Upper lobe of left lung (tissue), 4 donors: ENCODE results near the gene C12orf56.

ENCODE experiments used
- EP300 ChIP-seq, 4 donors: sonication (generic); formaldehyde crosslinking; IDR thresholded peaks; one replicate each; pipeline ENCODE4 v1.5.1; 2017; ENCODE audit warnings: antibody characterized with exemption in 4 of 4, control low read depth in 2 of 4
- POLR2AphosphoS5 ChIP-seq, 2 donors: sonication (generic); formaldehyde crosslinking; IDR thresholded peaks; one replicate each; pipeline ENCODE4 v1.5.1; 2017; ENCODE audit warnings: antibody characterized with exemption in 2 of 2
- TF ChIP-seq, protein P1 (sequence below), 6 experiments: fragments of 450-650 bp in 4 of 6; fragments of 200-600 bp in 2 of 6; sonication (generic) in 2 of 6; IDR thresholded peaks; one replicate each; pipeline ENCODE4 v1.5.1; 2016 to 2019; ENCODE audit warnings: antibody characterized with exemption in 6 of 6

DNA sequence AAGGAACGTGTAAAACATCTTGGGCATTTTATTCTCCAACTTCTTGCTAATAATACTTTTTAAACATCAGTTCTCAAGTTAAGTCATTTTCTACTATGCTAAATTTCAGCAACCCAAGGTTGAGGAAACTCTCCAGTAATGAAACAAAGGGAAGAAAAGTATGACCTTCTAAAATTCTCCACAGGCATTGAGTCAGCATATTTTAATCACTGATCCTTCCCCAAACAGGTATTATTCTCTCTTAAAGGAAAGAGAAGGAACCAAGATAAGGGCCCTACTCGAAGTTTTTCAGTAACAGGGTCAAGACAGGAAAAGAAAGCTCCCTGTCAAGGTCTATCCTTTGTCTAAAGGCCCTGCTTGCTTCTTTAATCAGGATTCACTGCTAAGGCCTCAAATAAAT, 171.4 kb downstream of the C12orf56 start:
- TF ChIP-seq, protein P1, sequence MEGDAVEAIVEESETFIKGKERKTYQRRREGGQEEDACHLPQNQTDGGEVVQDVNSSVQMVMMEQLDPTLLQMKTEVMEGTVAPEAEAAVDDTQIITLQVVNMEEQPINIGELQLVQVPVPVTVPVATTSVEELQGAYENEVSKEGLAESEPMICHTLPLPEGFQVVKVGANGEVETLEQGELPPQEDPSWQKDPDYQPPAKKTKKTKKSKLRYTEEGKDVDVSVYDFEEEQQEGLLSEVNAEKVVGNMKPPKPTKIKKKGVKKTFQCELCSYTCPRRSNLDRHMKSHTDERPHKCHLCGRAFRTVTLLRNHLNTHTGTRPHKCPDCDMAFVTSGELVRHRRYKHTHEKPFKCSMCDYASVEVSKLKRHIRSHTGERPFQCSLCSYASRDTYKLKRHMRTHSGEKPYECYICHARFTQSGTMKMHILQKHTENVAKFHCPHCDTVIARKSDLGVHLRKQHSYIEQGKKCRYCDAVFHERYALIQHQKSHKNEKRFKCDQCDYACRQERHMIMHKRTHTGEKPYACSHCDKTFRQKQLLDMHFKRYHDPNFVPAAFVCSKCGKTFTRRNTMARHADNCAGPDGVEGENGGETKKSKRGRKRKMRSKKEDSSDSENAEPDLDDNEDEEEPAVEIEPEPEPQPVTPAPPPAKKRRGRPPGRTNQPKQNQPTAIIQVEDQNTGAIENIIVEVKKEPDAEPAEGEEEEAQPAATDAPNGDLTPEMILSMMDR (IDR thresholded peaks at IDR 0.05): no peak
- TF ChIP-seq EP300 (IDR thresholded peaks at IDR 0.05): no peak
- TF ChIP-seq POLR2AphosphoS5 (IDR thresholded peaks at IDR 0.05): no peak
